ENCODE data around the gene FAS.

The FAS gene

DNA sequence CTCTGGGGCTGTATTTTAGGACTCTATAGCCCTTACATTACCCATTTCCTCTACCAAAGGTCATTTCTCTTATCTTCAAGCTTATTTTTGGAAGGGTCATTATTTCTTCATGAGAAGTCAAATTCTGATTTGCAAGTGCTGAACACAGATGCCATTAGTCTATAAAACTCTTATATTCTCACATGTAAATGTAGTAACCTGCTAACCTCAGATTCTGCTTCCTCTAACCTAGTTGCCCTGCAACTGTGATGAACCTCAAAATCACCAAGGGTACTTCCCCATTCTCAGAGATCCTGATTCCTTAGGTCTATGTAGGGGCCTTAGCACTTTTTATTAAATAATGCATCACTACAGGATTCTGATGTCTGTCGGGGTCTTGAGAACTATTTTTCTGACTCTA is 6.3 kb downstream of the FAS start:
- no peak overlapping the region for H3K4me3 ChIP-seq (ENCODE audit: low read depth, low read length)
- TF ChIP-seq, protein P1, sequence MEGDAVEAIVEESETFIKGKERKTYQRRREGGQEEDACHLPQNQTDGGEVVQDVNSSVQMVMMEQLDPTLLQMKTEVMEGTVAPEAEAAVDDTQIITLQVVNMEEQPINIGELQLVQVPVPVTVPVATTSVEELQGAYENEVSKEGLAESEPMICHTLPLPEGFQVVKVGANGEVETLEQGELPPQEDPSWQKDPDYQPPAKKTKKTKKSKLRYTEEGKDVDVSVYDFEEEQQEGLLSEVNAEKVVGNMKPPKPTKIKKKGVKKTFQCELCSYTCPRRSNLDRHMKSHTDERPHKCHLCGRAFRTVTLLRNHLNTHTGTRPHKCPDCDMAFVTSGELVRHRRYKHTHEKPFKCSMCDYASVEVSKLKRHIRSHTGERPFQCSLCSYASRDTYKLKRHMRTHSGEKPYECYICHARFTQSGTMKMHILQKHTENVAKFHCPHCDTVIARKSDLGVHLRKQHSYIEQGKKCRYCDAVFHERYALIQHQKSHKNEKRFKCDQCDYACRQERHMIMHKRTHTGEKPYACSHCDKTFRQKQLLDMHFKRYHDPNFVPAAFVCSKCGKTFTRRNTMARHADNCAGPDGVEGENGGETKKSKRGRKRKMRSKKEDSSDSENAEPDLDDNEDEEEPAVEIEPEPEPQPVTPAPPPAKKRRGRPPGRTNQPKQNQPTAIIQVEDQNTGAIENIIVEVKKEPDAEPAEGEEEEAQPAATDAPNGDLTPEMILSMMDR (IDR thresholded peaks at IDR 0.05; ENCODE audit: control insufficient read depth, extremely low read depth, insufficient read depth), result no peak
- no peak for DNase-seq (ENCODE audit: low read depth)

DNA sequence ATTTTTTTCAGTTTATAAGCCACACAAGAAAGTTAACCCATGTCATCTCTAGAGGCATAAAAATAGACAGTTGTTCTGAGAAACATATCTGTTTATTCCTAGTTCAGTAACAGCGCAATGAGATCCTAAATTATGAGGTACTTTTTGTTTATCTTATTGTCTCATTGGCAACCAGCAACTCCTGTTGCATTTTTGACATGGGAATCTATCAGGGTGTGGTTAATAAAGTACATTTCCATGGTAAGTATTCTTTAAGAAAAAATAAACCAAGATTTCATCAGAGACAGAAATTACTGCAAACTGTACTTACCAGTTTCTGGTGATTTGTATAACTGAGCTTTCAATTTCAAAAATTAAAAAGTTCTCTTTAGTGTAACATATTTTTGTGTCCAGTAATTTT is 9.0 kb downstream of the FAS start:
- no peak for DNase-seq (ENCODE audit: low read depth)
- no peak overlapping the region for H3K4me3 ChIP-seq (ENCODE audit: low read depth, low read length)
- TF ChIP-seq, protein P1 (IDR thresholded peaks at IDR 0.05; ENCODE audit: control insufficient read depth, extremely low read depth, insufficient read depth), result no peak

DNA sequence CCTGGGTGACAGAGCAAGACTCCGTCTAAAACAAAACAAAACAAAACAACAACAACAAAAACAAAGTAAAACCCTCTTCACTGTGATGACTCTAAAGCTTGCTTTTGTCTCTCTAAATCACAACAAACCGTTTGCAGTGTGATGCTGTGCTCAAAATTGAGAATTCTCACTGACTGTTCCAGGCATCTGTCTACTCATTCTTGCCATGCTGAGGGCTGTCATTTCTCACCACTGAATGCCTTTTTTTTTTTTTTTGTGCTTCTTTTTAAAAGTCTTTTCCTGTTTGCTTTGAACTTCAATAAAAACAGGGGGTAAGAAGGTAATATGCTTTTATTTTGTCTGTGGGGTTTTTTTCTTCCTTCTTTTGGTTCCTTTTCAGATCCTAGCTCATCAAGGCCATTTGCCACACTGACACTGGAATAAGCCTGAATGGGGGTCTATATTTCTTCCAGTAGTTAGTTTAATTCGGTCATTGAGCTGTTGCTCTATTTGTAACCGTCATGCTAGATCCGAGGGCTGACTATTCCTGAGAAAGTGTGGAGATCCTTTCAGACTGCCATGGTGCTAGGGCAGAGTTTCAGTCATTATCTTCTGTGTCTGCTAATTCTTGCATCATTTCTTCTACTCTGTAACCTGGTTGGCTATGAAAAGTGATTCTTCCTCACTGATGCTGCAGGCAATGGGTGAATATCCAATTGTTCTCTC is 10.6 kb downstream of the FAS start:
- TF ChIP-seq, protein P1 (IDR thresholded peaks at IDR 0.05; ENCODE audit: control insufficient read depth, extremely low read depth, insufficient read depth), result no peak
- no peak for DNase-seq (ENCODE audit: low read depth)
- no peak overlapping the region for H3K4me3 ChIP-seq (ENCODE audit: low read depth, low read length)

DNA sequence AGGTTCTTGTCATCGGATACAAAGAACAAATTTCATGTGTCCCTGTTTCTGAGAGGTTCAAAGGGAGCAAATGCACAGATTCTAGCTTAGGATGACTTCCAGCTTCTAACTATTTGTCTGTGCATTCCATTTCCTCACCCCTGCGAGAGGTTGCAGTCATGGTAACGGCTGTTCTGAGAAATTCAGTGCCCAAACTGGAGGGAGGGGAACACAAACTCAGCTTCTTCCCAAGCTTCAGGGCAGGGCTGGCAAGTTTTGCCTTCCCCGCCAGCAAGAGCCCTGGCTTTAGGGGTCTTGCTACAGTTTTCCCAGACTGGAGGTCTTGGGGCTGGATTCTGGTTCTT is 11.1 kb downstream of the FAS start:
- DNase-seq (ENCODE audit: low read depth), result no peak
- TF ChIP-seq, protein P1 (IDR thresholded peaks at IDR 0.05; ENCODE audit: control insufficient read depth, extremely low read depth, insufficient read depth), result no peak

DNA sequence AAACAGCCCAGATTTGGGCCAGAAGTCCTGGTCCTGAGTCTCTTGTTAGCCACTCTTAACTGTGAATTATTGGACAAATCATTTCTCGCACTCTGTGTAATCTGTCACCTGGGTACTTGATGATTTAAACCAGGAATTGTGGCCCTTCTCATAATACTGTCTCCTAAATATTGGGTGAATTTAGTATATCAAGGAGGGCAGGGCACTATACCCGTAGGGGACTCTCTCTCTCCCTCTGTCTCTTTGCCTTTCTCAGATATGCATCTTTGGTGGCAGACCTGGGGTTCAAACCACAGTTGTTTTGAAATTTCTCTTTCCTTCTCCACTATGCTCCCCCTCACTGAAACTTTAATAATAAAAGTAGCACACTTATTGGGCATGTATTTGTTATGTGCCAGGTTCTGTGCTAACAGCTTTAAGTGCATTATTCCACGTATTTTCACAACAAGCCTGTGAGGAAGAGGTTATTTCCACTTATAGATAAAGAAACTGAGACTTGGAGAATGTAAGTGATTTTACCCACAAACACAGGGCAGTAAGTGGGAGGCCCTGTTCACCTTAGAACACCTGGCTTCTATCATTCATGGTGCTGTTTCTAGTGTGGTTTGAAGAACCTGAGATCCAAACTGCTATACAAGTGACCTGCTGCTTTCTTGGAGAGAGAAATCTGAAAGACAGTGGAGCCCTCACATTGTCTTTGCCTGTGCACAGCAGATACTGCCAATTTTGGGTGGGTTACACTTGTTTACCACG is 11.8 kb downstream of the FAS start:
- DNase-seq (ENCODE audit: low read depth), result no peak
- no peak overlapping the region for H3K4me3 ChIP-seq (ENCODE audit: low read depth, low read length)
- TF ChIP-seq, protein P1 (IDR thresholded peaks at IDR 0.05; ENCODE audit: control insufficient read depth, extremely low read depth, insufficient read depth), result no peak

More for the DNA sequence above, 11.1 kb downstream of the FAS start:
- H3K4me3 ChIP-seq (ENCODE audit: low read depth, low read length), result no peak overlapping the region

DNA sequence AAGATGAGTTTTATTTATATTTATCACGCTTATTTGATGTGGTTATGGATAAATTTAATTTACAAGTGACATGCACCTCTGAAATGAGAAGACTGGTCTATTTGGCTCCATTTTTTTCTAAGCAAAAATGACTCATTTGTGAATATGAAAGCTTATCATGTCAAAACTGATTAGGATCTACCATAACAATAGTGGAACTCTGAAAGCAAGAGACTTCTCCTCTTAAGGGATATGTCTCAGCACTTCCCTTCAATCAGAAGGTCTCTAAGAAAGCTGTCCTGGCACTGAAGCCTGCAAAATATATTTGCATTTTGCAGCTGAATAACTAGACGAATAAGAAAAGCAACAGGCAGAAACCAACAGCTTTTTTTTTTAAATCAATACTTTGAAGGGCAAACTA is 12.7 kb downstream of the FAS start:
- no peak for DNase-seq (ENCODE audit: low read depth)
- no peak overlapping the region for H3K4me3 ChIP-seq (ENCODE audit: low read depth, low read length)
- TF ChIP-seq, protein P1 (IDR thresholded peaks at IDR 0.05; ENCODE audit: control insufficient read depth, extremely low read depth, insufficient read depth), result no peak
